Endodermal cell (in vitro differentiated cells): Measurements from ENCODE around the gene CRELD1. TPM values are rescaled to one million over a fixed set of nuclear protein-coding genes. Genes with fewer than 3 reads are reported as not detected.
A peak's percentile ranks its signal among the peaks of the same experiment; 100 is the strongest.

Experiments used
- DNase-seq: peaks from one replicate; pipeline ENCODE4 v3.0.0-alpha.2; 2017
- H3K27ac ChIP-seq: 2 replicates; pipeline ENCODE4 v1.5.1; 2013; ENCODE audit warnings: mild to moderate bottlenecking, low read depth, low read length, moderate library complexity
- H3K27me3 ChIP-seq: 2 replicates; pipeline ENCODE4 v1.6.1; 2013; ENCODE audit warnings: mild to moderate bottlenecking, low read length, moderate library complexity; ENCODE audit not compliant: insufficient read depth, control insufficient read depth, poor library complexity, severe bottlenecking
- H3K36me3 ChIP-seq: 2 replicates; pipeline ENCODE4 v1.7.0; 2013; ENCODE audit warnings: mild to moderate bottlenecking, low read length, moderate library complexity; ENCODE audit not compliant: control insufficient read depth, insufficient read depth
- H3K4me1 ChIP-seq: one replicate; pipeline ENCODE4 v1.7.0; 2013; ENCODE audit warnings: low read length; ENCODE audit not compliant: control insufficient read depth, insufficient read depth
- H3K4me3 ChIP-seq: 2 replicates; pipeline ENCODE4 v1.5.1; 2013; ENCODE audit warnings: mild to moderate bottlenecking, low read length, moderate library complexity
- H3K9ac ChIP-seq: 2 replicates; pipeline ENCODE4 v1.6.1; 2013; ENCODE audit warnings: mild to moderate bottlenecking, low read length, moderate library complexity; ENCODE audit not compliant: poor library complexity, severe bottlenecking; ENCODE audit errors: extremely low read depth
- H3K9me3 ChIP-seq: 2 replicates; pipeline ENCODE4 v1.6.1; 2013; ENCODE audit warnings: mild to moderate bottlenecking, low read length, moderate library complexity; ENCODE audit not compliant: control insufficient read depth
- H3K27ac Mint-ChIP-seq: 2 replicates; pipeline ENCODE4 v1.8.0; 2020; ENCODE audit warnings: mixed read lengths
- H3K27me3 Mint-ChIP-seq: 2 replicates; pipeline ENCODE4 v1.8.0; 2021; ENCODE audit warnings: mild to moderate bottlenecking, mixed read lengths; ENCODE audit not compliant: insufficient read depth
- H3K36me3 Mint-ChIP-seq: 2 replicates; pipeline ENCODE4 v1.8.0; 2020; ENCODE audit warnings: low read depth, mixed read lengths
- H3K4me1 Mint-ChIP-seq: 2 replicates; pipeline ENCODE4 v1.8.0; 2020; ENCODE audit warnings: mixed read lengths
- H3K4me3 Mint-ChIP-seq: 2 replicates; pipeline ENCODE4 v1.8.0; 2020; ENCODE audit warnings: mild to moderate bottlenecking, moderate library complexity, mixed read lengths
- H3K9me3 Mint-ChIP-seq: 2 replicates; pipeline ENCODE4 v1.8.0; 2020; ENCODE audit warnings: mild to moderate bottlenecking, mixed read lengths
- CTCF ChIP-seq: fragments of 200-600 bp; sonication (generic); conservative IDR thresholded peaks from 2 replicates; pipeline ENCODE4 v1.5.0; 2021; ENCODE audit warnings: antibody characterized with exemption, mild to moderate bottlenecking
- WGBS, 2 experiments: methylation state at CpG; one replicate each; pipeline versions ENCODE4 v1.1.5 to v1.1.7; 2013; ENCODE audit warnings: missing lambda C conversion rate in 2 of 2, mixed read lengths in 1 of 2; ENCODE audit not compliant: insufficient coverage in 1 of 2, insufficient read length in 1 of 2; 5-methylcytosine and 5-hydroxymethylcytosine counted together
- total RNA-seq, 2 donors: library from RNA; stranded (reverse); fragmentation: NEBNext Ultra II Directional in 1 of 2; extraction: Animal tissue kit (Norgen Biotek cat#: 25700) in 1 of 2; gene quantifications; 2 replicates in 1 of 2; 3 replicates in 1 of 2; pipeline ENCODE4 v1.2.1, GENCODE V29; 2021

Gene CRELD1
- total RNA-seq, 2 donors from 2014 or later, result 35.7 to 43.2 TPM

GRCh38 chr3:9915254-9916141 lies 18.1 kb upstream of the CRELD1 start:
- peak overlapping the region; percentile 34 for H3K9ac ChIP-seq
- Mint-ChIP-seq H3K9me3 (no peaks in the 10 kb centered on the region), H3K4me1 (peaks cover 16% of the 10 kb centered on the region), H3K27me3 (no peaks in the 10 kb centered on the region), H3K36me3 (no peaks in the 10 kb centered on the region), H3K27ac (peak overlapping the region; percentile 68), H3K4me3 (peak overlapping the region; percentile 69)
- peak; percentile 54 for TF ChIP-seq CTCF
- peak; percentile 88 for DNase-seq
- H3K9me3 ChIP-seq, result no peaks in the 10 kb centered on the region
- H3K27ac ChIP-seq, result peak overlapping the region; percentile 7
- H3K27me3 ChIP-seq, result peaks cover 10% of the 10 kb centered on the region
- H3K4me1 ChIP-seq, result no peaks in the 10 kb centered on the region
- WGBS, 2 experiments, result 0 to 4% methylated on average over 28 to 99 of the region's 99 CpGs
- H3K36me3 ChIP-seq, result no peaks in the 10 kb centered on the region
- peak overlapping the region; percentile 77 for H3K4me3 ChIP-seq

GRCh38 chr3:9916346-9916733 lies 17.3 kb upstream of the CRELD1 start:
- Histone ChIP-seq H3K27me3 (peaks cover 10% of the 10 kb centered on the region), H3K4me1 (no peaks in the 10 kb centered on the region), H3K27ac (peak overlapping the region; percentile 66), H3K4me3 (peak overlapping the region; percentile 78), H3K9ac (no peak overlapping the region), H3K36me3 (no peaks in the 10 kb centered on the region), H3K9me3 (no peaks in the 10 kb centered on the region)
- Mint-ChIP-seq H3K27me3 (no peaks in the 10 kb centered on the region), H3K4me3 (peak overlapping the region; percentile 69), H3K9me3 (no peaks in the 10 kb centered on the region), H3K4me1 (peaks cover 16% of the 10 kb centered on the region), H3K27ac (no peak overlapping the region), H3K36me3 (no peaks in the 10 kb centered on the region)
- no peak for TF ChIP-seq CTCF
- no peak for DNase-seq
- 82 to 91% methylated on average over 4 to 7 of the region's 7 CpGs for WGBS, 2 experiments

- H3K36me3 ChIP-seq, result no peaks in the 10 kb centered on the region
- DNase-seq, result peak; percentile 96
- Mint-ChIP-seq H3K9me3 (no peaks in the 10 kb centered on the region), H3K27ac (peak within 1 kb of the TSS; percentile 68), H3K36me3 (no peaks in the 10 kb centered on the region), H3K4me3 (peak within 1 kb of the TSS; percentile 69), H3K4me1 (peaks cover 16% of the 10 kb centered on the region), H3K27me3 (no peaks in the 10 kb centered on the region)
- H3K4me3 ChIP-seq, result peak within 1 kb of the TSS; percentile 78
- peak within 1 kb of the TSS; percentile 66 for H3K27ac ChIP-seq
- TF ChIP-seq CTCF, result no peak
- no peaks in the 10 kb centered on the region for H3K4me1 ChIP-seq
- peaks cover 10% of the 10 kb centered on the region for H3K27me3 ChIP-seq
- peak within 1 kb of the TSS; percentile 38 for H3K9ac ChIP-seq
- 37 to 64% methylated on average over 6 to 19 of the region's 19 CpGs for WGBS, 2 experiments
- no peaks in the 10 kb centered on the region for H3K9me3 ChIP-seq
These were observed 16.6 kb upstream of the CRELD1 start, which contains the start of gene IL17RC for GRCh38 chr3:9916734-9917680. Gene IL17RC, plus strand, starts transcription at chr3:9917098. Its CDS starts 218 bp downstream, at chr3:9917316.
